Measurements from ENCODE around the gene SUSD4. TPM values are rescaled to one million over a fixed set of nuclear protein-coding genes. Genes with fewer than 3 reads are reported as not detected.

SUSD4 gene
- total RNA-seq, 1 experiment from 2014 or later, result 2.3 TPM

DNA sequence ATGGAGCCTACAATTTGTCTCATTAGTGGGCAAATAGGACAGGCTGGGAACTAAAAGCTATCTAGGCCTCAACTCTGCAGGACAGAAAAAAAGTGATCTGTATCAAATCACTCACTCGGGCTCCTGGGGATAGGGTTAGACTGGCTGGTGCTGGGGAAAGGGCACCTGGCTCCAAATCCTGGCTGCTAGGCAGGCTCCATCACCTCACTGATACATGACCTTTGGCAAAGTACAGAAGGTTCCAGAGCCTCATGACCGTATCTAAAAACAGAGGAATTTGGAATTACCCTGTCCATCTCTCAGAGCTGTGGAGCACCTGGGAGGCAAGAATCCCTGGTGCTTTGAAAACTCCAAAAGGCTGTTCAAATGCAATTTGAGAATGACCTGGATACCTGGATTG is 51.7 kb downstream of the SUSD4 start:
- Mint-ChIP-seq H3K4me1 (ENCODE audit: insufficient read depth, unreplicated experiment) (no peaks in the 10 kb centered on the region), H3K4me3 (ENCODE audit: unreplicated experiment) (no peak overlapping the region), H3K9me3 (ENCODE audit: unreplicated experiment) (no peaks in the 10 kb centered on the region), H3K27ac (ENCODE audit: low read depth, unreplicated experiment) (no peak overlapping the region), H3K36me3 (ENCODE audit: insufficient read depth, unreplicated experiment) (peaks cover 6% of the 10 kb centered on the region), H3K27me3 (ENCODE audit: insufficient read depth, unreplicated experiment) (no peaks in the 10 kb centered on the region)
- no peak for DNase-seq (ENCODE audit: unreplicated experiment)
- TF ChIP-seq CTCF (IDR thresholded peaks at IDR 0.05; ENCODE audit: unreplicated experiment), result no peak
- no TSS peak for BruUV-seq (replicated peaks)
- CTCF ChIA-PET, result interaction anchor here (1.0 kb wide), 1 partner anchor 178 kb away, joined by 3 read pairs; no protein-coding TSS in a partner anchor
- POLR2A ChIA-PET, result interaction anchor here (0.7 kb wide), 1 partner anchor 46 kb away, joined by 3 read pairs; no protein-coding TSS in a partner anchor
- intact Hi-C loops (cut with micrococcal nuclease), result no loop called here

GRCh38 chr1:223311826-223312225 is 52.1 kb downstream of the SUSD4 start:
- Mint-ChIP-seq H3K36me3 (ENCODE audit: insufficient read depth, unreplicated experiment) (peaks cover 6% of the 10 kb centered on the region), H3K27ac (ENCODE audit: low read depth, unreplicated experiment) (no peak overlapping the region), H3K27me3 (ENCODE audit: insufficient read depth, unreplicated experiment) (no peaks in the 10 kb centered on the region), H3K4me1 (ENCODE audit: insufficient read depth, unreplicated experiment) (no peaks in the 10 kb centered on the region), H3K4me3 (ENCODE audit: unreplicated experiment) (no peak overlapping the region), H3K9me3 (ENCODE audit: unreplicated experiment) (no peaks in the 10 kb centered on the region)
- TF ChIP-seq CTCF (IDR thresholded peaks at IDR 0.05; ENCODE audit: unreplicated experiment), result no peak
- ChIA-PET POLR2A (no interaction called here), CTCF (interaction anchor here (1.0 kb wide), 1 partner anchor 178 kb away, joined by 3 read pairs; no protein-coding TSS in a partner anchor)
- BruUV-seq (replicated peaks), result no TSS peak
- intact Hi-C loops (cut with micrococcal nuclease), result no loop called here
- DNase-seq (ENCODE audit: unreplicated experiment), result no peak

- POLR2A ChIA-PET, result no interaction called here
- no peaks in the 10 kb centered on the region for H3K4me1 Mint-ChIP-seq (ENCODE audit: insufficient read depth, unreplicated experiment)
These were observed 55.8 kb downstream of the SUSD4 start for GRCh38 chr1:223308136-223308535.

GRCh38 chr1:223307544-223307943 is 56.4 kb downstream of the SUSD4 start:
- intact Hi-C loops (cut with micrococcal nuclease), result no loop called here
- H3K27ac Mint-ChIP-seq (ENCODE audit: low read depth, unreplicated experiment), result no peak overlapping the region
- ChIA-PET CTCF (interaction anchor here (0.7 to 1.2 kb wide), 3 partner anchors 30 to 56 kb away, joined by 3 to 4 read pairs (median 3); partner anchors contain the start of gene SUSD4), POLR2A (no interaction called here)
- no TSS peak for BruUV-seq (replicated peaks)
- no peak for DNase-seq (ENCODE audit: unreplicated experiment)
- no peaks in the 10 kb centered on the region for H3K4me1 Mint-ChIP-seq (ENCODE audit: insufficient read depth, unreplicated experiment)
- no peak for TF ChIP-seq CTCF (IDR thresholded peaks at IDR 0.05; ENCODE audit: unreplicated experiment)
- H3K36me3 Mint-ChIP-seq (ENCODE audit: insufficient read depth, unreplicated experiment), result no peaks in the 10 kb centered on the region
- no peaks in the 10 kb centered on the region for H3K27me3 Mint-ChIP-seq (ENCODE audit: insufficient read depth, unreplicated experiment)
- no peaks in the 10 kb centered on the region for H3K9me3 Mint-ChIP-seq (ENCODE audit: unreplicated experiment)
- H3K4me3 Mint-ChIP-seq (ENCODE audit: unreplicated experiment), result no peak overlapping the region

More at GRCh38 chr1:223308136-223308535, 55.8 kb downstream of the SUSD4 start:
- Mint-ChIP-seq H3K27ac (ENCODE audit: low read depth, unreplicated experiment) (no peak overlapping the region), H3K4me3 (ENCODE audit: unreplicated experiment) (no peak overlapping the region), H3K36me3 (ENCODE audit: insufficient read depth, unreplicated experiment) (no peaks in the 10 kb centered on the region), H3K27me3 (ENCODE audit: insufficient read depth, unreplicated experiment) (no peaks in the 10 kb centered on the region), H3K9me3 (ENCODE audit: unreplicated experiment) (no peaks in the 10 kb centered on the region)
- CTCF ChIA-PET, result interaction anchor here (0.7 kb wide), 1 partner anchor 29 kb away, joined by 3 read pairs; no protein-coding TSS in a partner anchor
- BruUV-seq (replicated peaks), result no TSS peak
- TF ChIP-seq CTCF (IDR thresholded peaks at IDR 0.05; ENCODE audit: unreplicated experiment), result no peak
- no peak for DNase-seq (ENCODE audit: unreplicated experiment)
- intact Hi-C loops (cut with micrococcal nuclease), result no loop called here
